ENCODE measurements around the gene PLEKHG3.

Gene PLEKHG3

DNA sequence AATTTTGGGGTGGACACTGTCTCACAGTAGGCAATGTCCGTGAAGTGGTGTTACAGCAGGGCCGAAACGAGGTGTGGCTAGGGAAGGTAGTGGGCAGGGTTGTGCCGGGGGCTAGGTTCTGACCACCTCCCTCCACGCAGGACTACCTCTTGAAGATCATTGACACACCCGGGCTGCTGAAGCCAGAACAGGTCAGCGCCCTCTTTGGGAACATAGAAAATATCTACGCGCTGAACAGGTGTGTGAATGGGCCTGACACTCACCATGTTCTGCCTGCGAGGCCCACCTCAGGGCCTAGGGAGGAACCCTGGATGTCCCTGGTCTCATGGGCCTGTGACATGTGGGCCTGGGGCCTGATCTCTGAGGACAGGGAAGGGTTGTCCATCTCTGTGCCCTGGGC lies 24.6 kb downstream of the PLEKHG3 start:
- no peak for DNase-seq

DNA sequence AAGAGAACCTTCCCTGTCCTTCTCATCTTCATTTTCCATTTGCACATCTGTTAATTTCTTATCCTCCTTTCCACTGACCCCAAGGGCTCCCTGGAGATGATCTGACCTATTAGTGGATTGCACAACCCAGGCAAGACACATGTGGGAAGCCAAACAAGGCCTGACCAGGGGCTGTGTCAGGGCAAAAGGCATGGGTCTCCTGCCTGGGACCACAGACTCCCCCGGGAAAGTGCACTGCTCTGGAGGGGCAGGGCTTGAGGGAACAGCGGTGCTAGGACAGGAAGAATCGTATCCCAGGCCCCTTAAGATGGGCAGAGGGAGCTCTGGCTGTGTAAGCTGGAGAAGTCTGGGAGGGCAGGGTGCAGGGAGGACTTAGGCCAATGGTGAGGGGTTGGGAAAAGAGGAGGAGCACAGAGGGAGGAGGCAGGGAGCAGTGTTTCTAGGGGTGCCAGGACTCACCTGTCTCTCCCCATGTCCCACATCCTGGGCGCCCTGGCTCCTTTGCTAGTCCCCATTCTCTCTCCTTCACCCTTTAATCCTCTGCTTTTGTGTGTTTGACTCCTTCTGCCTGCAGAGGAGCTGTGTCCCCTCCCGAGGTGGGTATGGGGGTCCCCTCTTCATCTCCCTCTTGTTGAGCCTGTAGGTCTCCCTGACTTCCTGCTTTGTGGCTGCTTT lies 25.3 kb downstream of the PLEKHG3 start:
- DNase-seq, result no peak

DNA sequence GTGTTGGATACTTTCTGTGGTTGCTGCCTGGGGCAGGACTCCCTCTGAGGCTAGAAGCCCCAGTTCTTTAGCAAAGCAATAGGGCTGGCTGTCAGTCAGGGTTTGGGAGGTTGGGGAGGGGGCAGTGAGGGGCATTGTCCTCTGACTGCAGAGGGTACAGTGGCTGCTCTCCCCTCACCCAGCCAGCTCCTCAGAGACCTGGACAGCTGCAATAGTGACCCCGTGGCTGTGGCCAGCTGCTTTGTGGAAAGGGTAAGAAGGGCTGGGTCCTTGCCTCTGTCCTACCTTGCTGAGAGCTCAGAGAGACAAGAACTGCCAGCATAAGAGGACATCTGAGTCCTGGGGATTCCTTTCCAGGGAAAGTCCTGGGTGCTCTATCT lies 25.8 kb downstream of the PLEKHG3 start:
- no peak for DNase-seq

DNA sequence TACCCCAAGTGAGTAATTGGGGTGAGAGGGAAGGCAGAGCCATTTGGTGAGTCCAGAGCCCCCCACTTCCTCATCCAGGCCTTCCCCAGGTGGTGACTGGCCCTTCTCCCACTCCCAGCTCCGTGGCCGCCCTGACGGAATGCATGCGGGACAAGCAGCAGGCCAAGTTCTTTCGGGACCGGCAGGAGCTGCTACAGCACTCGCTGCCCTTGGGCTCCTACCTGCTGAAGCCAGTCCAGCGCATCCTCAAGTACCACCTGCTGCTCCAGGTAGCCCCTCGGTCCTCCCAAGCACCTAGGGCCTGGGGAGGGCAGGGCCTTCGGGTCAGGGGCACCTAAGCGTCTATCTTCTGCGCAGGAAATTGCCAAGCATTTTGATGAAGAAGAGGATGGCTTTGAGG lies 26.5 kb downstream of the PLEKHG3 start:
- DNase-seq, result no peak

DNA sequence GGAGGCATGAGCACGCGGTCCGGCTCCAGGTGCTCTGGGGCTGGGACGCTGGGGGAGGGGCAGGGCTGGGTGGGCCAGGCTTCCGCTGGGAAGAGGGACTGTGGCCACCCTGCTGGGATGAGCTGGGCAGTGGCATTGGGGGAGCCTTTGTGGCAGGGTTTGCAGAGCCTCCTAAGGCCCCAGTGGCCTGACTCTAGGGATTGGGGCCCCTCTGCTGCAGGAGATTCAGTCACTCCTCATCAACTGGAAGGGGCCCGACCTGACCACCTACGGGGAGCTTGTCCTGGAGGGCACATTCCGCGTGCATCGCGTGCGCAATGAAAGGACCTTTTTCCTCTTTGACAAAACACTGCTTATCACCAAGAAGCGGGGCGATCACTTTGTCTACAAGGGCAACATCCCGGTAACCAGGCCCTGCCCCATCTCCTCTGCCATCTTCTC lies 26.9 kb downstream of the PLEKHG3 start:
- no peak for DNase-seq

DNA sequence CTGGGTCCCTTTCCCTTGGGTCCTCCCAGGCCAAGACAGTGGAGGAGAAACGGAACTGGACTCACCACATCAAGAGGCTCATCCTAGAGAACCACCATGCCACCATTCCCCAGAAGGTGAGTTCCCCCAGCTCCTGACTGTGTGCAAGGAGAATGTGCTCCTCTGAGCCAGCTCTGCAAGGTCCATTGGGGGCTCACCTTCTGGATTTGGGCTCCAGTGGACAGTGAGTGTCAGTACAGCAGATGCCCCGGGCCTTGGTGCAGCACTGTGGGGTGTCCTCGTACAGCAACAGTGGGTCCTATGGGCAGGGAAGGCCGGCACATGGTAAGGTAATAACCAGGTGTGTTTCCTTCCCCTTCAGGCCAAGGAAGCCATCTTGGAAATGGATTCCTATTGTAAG lies 27.8 kb downstream of the PLEKHG3 start:
- DNase-seq, result no peak

DNA sequence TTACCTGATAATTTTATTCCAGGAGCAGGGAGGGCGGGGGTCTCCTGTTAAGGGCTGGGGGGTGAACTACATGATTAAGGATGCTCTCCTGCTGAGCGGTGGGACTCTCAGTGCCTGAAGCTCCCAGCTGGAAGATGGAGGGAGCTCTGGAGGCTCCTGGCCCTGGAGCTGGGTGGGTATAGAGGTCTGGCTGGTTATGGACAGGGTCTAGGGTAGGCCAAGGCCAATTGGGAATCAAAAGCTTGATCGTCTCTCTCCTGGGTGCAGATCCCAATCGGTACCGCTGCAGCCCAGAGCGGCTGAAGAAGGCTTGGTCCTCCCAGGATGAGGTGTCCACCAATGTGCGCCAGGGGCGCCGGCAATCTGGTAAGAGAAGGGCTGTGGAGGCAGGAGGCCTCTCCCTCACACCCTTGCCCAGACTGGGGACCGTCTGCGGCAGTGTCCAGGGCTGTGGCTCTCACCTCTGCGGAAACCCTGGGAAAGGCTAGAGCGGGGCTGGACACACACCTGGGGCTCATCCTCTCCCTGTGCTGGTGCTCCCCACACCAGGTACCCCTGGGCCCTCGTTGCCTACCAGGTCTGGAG lies 28.4 kb downstream of the PLEKHG3 start:
- no peak for DNase-seq

DNA sequence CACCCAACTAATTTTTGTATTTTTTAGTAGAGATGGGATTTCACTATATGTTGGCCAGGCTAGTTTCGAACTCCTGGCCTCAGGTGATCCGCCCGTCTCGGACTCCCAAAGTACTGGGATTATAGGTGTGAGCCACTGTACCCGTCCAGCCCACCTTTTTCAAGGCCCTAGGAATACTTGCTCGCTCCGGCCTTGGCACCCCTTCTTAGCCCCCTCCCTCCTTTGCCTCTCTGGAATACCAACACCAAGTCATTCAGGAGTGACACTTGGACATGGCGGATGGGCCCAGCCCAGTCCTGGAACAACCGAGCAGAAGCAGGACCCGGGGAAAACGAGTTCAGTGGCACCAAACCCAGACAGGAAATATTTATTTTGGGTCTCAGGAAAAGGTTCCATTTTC lies 29.1 kb downstream of the PLEKHG3 start:
- DNase-seq, result no peak

DNA sequence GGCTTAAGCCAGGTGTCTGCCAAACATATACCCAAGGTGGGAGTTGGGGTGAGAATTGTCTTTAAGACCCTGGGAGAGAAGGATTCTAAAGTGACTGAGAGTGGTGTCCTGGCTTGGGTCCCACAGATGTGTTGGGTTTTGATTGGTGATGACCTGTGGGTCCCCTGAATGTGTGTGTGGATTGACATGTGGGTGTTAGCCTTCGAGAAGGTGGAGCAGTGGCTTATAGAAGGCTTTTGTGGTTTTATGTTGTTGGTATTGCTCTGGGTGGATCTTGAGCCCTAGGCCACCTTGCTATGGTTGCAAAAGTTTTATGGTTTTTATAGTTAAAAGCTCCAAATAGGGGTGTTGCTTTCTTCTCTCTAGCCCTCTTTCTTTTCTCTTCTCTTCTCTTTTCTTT lies 29.7 kb downstream of the PLEKHG3 start:
- no peak for DNase-seq

DNA sequence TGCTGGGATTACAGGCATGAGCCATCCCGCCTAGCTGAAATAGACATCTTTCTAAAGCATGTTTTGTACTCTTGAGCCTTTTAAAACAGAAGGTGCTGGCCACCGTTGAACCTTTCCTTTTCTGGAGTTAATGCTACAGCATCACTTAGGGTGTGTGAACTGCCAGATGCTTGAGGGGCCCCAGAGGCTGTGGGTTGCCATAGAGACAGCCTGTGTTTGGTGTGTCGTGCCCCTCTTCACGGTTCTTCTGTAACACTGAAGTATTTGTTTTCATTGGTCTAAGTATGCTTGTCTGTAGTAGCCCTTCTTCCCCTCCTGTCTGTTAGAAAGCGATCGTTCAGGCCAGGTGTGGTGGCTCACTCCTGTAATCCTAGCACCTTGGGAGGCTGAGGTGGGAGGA lies 30.8 kb downstream of the PLEKHG3 start:
- no peak for DNase-seq

DNA sequence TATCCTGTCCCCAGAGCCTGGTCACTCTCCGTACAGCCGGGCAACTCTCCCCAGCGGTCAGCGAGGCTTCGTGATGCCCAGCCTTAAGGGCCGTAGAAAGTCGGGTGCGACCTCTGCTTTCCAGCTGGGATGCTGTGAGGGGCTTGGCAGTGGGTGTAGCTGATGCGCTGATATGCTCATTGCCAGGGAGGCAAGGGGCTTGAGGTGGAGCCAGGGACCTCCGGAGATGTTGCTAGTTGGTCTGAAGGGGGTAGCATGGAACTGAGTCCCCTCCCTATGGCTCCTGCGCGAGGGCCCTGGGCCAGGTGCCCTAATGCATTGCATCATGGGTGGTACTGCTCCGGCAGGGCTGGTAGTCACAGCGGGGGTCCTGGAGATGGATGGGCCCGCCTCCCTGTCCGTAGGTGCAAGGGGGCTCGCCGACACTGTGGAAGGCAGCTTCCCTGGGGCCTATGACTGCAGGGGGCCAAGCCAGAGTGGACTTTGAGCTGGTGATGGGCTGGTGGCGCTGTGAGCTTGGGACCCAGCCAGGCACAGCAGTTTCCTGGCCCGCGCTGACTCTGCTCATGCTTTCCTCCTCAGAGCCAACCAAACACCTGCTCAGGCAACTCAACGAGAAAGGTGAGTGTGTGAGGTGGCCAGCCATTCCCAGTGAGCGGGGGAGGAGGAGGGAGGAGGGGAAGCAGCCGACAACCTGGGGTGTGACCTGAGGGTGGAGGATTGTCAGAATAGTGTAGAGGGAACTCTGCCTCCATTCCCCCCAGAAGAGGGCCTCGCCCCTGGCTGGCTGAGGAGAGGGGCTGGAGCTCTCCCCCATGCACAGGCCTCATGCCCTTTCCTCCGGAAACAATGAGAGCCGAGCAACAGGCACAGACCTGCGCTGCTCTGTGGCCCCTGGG lies 32.3 kb downstream of the PLEKHG3 start:
- no peak for DNase-seq

DNA sequence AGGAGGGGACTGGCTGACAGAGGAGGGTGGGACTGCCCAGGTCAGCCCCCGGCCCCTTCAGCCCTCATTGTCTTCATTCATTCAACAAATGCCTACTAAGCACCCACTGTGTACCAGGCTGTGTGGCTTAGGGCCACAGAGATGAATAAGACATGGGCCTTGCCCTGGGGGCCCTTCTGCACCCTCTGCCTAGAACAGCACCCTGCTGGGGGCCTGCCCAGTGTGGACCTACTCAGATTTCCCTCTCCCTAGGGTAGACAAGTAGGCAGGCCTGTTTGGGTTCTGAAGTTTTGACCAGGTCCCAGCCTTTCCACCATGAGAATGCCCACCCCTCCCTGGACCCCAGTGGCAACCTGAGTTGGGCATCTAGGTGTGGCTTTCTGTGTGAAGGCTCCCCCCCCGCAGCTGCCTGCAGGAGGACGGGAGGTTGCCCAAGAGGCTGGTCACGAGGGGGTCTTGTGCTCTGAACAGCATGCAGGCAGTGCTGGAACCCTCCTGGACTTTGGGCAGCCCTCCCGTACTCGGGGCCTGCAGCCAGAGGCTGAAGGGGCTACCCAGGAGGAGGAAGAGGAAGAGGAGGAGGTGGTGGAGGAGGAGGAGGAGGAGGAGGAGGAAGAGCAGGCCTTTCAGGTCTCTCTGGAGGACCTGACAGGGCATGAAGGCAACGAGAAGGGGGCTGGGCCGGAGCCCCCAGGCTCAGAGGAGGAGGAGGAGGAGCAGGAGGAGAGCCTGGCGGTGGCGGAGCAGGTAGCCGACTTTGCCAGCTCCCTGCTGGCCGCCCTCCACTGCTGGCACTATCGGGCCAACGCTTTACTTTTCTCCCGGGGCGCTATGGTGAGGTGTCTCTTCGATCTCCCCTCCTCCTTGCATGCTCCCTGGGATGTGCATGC lies 33.4 kb downstream of the PLEKHG3 start:
- no peak for DNase-seq

DNA sequence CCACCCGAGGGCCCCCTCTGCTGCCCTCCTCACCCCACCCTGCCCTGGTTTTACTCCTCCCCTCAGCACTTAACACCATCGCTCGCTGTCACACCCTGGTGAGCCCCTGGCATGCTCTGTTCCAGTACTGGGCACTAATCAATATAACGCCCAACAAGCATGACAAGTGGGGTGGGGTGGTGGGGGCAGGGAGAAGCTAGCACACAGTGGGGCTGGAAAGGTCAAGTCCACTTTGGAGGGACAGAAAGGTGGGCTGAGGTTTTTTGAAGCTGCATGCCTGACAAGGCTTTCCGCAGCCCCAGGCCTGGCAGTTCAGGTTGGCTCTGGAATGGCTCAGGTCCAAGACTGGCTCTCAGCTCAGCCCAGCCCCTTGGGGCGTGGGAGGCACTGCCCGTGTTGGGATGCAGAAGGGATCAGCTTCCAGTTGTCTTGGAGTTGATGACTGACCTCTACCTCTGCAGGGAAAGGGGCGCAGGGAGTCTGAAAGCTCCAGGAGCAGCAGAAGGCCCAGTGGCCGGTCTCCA lies 34.1 kb downstream of the PLEKHG3 start:
- no peak for DNase-seq

DNA sequence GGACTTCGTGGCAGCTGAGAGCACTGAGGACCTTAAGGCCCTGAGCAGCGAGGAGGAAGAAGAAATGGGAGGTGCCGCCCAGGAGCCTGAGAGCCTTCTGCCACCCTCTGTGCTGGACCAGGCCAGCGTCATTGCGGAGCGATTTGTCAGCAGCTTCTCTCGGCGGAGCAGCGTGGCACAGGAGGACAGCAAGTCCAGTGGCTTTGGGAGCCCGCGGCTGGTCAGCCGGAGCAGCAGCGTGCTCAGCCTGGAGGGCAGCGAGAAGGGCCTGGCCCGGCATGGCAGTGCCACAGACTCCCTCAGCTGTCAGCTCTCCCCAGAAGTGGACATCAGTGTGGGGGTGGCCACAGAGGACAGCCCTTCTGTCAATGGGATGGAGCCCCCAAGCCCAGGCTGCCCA lies 37.0 kb downstream of the PLEKHG3 start:
- DNase-seq, result no peak

DNA sequence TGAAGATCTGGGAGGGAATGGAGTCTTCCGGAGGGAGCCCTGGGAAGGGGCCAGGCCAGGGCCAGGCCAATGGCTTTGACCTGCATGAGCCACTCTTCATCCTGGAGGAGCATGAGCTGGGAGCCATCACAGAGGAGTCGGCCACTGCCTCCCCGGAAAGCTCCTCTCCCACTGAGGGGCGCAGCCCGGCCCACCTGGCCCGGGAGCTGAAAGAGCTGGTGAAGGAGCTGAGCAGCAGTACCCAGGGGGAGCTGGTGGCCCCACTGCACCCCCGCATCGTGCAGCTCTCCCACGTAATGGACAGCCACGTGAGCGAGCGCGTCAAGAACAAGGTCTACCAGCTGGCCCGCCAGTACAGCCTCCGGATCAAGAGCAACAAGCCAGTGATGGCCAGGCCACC lies 37.7 kb downstream of the PLEKHG3 start:
- no peak for DNase-seq

DNA sequence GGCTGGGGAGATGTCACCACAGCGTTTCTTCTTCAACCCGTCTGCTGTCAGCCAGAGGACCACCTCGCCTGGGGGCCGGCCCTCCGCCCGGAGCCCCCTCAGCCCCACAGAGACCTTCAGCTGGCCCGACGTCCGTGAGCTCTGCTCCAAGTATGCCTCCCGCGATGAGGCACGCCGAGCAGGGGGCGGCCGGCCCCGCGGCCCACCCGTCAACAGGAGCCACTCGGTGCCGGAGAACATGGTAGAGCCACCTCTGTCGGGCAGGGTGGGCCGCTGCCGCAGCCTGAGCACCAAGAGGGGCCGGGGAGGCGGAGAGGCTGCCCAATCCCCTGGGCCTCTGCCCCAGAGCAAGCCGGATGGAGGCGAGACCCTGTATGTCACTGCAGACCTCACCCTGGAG lies 38.8 kb downstream of the PLEKHG3 start:
- DNase-seq, result no peak

DNA sequence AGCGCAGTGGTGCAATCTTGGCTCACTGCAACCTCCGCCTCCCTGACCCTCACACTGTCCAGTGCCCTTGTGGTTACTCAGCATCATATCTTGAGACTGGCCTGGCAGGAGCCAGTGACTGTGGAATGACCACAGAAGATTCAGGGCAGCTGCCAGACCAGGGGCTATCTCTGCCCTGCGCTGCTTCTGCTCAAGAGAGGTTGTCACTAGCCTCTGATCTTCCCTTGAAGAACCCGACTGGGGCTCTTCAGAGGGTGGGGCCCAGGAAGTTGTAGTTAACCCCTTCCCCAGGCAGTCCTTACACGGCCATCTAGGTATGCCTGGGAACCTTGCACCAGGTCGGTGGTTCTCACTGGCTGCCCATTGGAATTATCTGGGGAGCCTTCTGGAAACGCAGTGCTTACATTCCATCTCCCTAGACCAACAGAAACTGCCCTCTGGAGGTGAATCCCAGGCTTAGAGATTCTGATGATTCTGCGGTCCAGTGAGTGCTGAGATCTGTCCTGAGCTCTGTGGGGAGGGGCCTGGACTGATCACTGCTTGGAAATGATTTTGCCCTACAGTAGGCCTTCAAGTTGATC lies 41.4 kb downstream of the PLEKHG3 start:
- no peak for DNase-seq

DNA sequence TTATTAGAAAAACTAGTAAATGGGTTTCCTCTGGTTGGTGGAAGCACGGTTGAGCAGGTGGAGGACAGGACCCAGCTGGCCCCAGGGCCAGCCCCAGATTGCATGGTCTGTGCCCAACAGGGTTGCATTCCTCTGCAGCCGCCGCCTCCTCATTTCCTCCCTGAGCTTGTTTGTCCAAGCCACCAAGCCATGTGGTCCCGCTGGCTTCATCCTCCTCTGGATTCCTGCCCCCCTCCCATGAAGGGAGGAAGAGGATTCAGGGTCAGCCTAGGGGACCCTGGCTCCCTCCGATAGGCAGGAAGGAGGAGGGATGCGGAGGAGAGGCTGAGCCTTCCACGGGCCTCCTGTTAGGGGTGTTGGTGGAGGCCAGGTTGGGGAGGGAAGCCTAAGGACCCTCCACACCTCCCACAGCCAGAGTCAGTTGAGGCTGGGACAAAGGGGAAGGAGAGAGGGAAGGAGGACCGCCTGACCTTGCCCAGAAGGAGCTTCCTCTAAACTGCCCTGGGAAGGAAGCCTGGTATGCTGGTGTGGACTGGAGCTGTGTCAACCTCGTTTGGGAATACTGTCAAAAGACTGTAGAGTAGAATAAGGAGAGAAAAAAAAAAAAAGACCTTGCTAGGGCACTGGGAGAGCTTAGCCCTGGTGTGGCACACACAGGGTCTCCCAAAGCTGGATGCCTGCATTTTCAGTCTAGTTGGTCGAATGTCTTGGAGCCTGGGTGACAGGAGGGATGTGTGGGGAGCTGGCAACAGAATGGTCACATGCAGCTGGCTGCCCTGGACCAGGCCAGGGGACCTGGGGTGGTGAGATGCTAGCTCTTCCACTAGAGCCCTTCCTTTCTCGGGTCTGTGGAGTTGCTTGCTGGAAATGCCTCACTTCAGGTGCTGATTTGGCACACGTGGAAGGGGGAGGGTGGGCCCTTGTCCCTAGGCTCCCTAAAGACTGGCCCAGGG lies 42.4 kb downstream of the PLEKHG3 start:
- no peak for DNase-seq

DNA sequence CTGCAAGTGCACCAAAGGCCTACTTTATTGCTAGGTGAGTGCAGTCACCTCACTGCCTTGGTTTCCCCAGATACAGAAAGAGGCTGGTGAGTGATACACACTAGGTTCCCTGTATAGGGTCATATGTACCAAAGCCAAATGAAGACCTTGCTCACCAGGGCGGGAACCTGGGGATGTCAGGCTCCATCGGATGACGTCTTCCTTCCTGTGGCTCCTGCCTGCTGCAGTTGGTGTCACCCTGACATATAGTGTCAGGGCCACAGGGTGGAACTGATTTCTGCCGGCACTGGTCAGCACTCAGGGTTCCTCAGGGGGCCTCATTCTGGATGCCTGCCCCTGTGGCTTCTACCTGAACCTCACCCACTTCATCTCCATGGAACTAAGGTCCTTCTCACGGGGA lies 43.1 kb downstream of the PLEKHG3 start:
- no peak for DNase-seq

DNA sequence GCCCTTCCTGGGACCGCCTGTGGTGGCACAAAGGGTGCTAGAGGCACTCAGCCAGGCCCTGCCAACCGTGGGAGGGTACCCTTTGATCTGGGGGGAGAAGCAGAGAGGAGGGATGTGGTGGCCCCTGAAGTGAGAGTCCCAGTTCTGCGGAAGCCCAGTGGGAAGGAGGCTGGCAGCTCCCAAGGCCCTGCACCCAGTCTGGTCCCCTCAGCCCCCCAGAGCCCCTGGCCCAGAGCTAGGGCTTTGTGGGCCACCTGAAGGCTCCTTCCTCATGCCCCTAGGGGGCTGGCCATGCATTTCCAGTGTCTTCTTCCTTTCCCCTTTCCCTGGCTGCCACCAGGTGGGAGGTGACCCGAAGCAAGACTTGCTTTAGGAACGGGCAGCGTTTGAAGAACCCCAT lies 44.3 kb downstream of the PLEKHG3 start:
- no peak for DNase-seq

DNA sequence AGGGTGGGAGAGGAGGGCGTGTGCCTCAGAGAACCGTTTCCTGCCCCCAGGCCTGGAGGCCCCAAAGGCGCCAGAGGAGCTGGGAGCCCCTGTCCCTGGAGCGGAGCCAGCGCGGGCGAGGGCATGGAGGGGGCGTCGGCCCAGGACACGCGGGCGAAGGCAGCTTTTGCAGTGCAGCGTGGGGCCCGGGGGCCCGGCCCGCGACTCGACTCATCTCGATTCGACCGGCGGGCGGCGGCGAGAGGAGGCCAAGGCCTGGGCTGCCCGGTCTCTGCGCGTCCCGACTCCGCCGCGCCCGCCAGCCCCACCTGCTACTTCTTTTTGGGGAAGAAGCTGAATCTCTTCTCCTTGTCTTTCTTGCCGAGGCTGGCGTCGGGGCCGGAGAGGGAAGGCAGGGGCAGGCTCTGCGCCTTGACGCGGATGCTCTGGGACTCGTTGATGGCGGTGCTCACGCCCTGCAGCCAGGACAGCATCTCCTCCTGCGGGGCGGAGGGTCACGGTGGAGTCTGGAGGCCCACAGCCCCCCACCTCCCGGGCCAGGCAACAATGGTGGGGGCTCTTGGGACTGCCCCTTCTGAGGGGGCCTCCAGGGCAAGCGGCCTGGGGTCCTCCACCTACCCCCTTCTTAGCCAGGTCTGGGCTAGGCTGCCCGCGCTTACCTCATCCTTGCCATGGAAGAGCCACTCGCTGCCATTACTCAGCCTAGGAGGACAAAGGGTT lies 44.9 kb downstream of the PLEKHG3 start:
- DNase-seq, result no peak

All from activated CD4-positive, alpha-beta T cell treated with anti-CD3 and anti-CD28 coated beads, Interleukin-2, amount 50 U/mL, for 16 hours (primary cell).